SK-N-DZ (cell line): ENCODE results near the gene SPRED2.
A peak's percentile ranks its signal among the peaks of the same experiment; 100 is the strongest.

Experiments
- DNase-seq: peaks from one replicate; pipeline ENCODE4 v3.0.0-alpha.2; 2015; ENCODE audit warnings: low spot score

The SPRED2 gene

GRCh38 chr2:65386989-65387388 lies 45.4 kb downstream of the SPRED2 start:
- no peak for DNase-seq

DNA sequence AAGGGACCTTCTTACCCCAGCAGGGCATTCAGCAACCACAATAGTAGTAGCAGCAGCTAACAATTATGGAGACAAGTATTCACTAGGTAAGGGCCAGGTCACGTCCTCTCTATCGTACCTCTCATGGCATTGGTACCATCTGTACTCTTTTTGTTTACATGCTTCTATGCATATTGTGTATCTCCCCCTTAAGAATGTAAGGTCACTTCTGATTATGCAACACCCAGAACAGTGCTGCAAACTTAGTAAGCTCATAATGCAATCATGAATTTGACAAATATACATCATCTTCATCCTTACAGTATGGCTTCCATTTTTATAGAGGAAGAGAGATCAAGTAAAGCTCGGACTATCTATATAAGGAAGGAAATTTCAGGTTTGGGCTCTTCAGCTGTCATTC lies 46.1 kb downstream of the SPRED2 start:
- no peak for DNase-seq

- no peak for DNase-seq
Measured at GRCh38 chr2:65383541-65384488, 48.6 kb downstream of the SPRED2 start.

DNA sequence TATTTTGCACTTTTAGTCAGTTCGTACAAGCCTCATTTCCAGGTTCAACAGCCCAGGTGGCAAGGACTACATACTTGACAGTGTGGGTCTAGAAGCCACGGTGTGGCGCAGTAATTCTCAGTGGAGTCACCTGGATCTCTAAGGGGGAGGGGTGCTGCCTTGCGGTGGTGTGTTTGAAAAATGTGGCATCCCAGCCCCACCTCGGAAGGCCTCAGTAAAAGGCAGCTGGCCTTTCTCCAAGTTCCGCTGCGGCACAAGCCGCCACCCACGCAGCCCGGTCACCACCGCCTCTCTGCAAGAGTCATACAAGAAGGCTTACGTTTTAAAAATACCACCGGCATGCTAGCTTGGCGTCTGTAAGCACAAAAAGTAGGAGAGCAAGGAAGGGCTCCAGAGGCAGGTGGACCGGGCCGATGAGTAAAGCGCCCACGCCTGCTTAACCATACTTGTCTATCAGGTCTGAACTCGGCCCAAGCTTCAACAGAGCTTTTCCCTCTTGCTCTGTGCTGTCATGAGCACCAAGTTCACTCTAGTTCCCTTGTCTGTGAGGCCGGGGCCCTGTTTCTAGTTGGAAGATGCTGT lies 49.5 kb downstream of the SPRED2 start:
- DNase-seq: peak; percentile 10

GRCh38 chr2:65382323-65382722 lies 50.1 kb downstream of the SPRED2 start:
- DNase-seq: no peak

DNA sequence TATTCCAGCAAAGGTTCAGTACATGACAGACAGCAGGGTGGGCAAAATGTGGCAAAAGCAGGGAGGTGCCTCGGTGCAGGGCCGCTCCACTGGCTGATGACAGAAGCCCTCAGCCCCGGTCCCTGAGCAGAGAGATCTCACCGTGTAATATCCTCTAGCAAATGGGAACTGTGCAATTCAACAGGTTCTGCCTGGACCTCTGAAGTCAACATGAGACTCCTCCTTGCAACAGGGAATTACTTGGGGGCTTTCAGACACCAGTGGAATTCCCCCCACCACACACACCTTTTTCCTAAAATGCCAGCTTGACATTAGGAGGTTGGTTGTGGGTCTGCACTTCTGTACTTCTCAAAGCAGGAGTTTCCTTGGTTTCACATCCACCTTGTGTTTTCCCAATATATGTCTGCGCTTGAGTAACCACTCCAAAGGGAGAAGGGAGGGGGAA lies 50.8 kb downstream of the SPRED2 start:
- no peak for DNase-seq

- no peak for DNase-seq
Measured at GRCh38 chr2:65380255-65380654, 52.1 kb downstream of the SPRED2 start.

GRCh38 chr2:65379721-65380171 lies 52.7 kb downstream of the SPRED2 start:
- DNase-seq: no peak

GRCh38 chr2:65379223-65379622 lies 53.2 kb downstream of the SPRED2 start:
- DNase-seq: no peak

DNA sequence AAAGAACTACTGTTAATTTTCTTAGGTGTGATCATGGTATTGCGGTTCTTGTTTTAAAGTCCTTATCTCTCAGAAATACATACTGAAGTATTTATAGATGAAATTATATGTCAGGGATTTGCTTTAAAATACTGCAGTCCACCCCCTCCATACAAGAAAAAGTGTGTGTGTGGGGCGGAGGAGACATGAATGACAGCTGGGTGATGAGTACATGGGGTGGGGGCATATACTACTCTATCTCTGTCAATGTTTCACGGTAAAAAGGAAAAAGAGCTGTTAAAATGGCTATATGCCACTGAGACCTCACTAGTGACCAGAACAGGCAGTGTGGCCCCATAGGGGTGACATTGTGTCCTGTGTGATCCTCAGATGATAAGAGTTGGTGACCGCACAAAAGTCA lies 54.1 kb downstream of the SPRED2 start:
- DNase-seq: no peak

DNA sequence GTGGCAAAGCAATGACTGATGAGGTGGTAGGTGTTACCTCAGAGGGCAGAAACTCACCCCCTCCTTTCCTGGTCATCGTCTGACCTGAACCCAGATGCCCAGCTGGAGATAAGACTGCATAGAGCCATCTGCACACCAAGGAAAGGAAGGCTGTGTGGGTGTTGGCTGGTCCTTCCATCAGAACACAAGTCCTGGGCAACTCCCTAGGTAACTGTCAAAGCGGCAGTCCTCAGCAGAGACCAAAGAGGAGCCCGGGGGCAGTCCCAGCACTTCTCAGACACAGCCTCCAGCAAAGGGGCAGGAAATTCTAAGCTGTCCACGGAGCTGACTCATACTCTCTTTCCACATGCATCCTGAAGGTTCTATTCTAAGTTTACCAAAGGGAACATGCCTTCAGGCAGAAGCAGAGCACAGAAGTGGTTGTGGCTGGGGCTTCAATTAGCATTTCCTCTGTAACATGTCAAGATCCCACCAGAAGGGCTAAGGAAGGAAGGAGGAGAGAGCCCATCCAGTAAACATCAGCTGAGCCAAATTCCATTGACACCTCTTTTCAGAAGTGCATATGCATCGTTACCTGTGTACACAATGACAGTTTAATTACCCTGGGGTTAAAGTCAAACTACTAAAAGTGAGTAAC lies 54.7 kb downstream of the SPRED2 start:
- no peak for DNase-seq

DNA sequence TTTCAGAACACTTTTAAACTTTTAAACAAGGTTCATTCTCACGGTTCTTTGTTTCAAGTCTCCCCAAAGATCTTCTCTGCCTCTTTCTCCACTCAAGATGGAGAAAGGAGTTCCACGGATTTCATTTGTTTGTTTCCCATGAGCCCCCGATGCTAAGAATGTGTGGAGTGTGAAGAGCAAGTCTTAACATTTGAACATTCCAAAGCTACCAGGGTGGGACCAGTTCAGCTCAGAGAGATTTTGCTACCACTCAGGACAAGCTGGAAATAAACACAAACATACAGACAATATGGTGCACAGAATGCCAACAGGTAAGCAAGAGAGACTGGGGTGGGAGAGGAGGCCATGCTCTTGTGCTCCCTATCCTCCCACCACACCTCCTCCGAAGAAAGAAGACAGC lies 56.7 kb downstream of the SPRED2 start:
- no peak for DNase-seq

DNA sequence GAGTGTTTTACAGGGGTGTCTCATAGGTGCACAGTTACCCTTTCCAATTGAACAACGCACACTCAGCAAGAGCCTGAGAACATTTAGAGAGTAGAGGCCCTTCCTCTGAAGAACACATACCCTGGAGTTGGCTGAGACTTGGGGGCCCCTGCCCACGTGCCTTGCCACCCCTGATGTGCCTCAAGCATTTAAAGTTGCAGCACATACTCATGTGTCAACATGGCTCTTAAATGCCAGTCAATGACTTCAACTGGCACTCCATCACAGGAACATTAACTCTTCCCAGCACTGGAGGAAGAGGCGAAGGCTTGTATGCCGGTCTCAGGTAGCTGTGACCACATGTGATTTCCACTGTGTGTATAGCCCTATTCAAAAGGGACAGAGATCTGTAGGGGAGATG lies 57.4 kb downstream of the SPRED2 start:
- DNase-seq: no peak

GRCh38 chr2:65374575-65374974 lies 57.8 kb downstream of the SPRED2 start:
- DNase-seq: no peak

DNA sequence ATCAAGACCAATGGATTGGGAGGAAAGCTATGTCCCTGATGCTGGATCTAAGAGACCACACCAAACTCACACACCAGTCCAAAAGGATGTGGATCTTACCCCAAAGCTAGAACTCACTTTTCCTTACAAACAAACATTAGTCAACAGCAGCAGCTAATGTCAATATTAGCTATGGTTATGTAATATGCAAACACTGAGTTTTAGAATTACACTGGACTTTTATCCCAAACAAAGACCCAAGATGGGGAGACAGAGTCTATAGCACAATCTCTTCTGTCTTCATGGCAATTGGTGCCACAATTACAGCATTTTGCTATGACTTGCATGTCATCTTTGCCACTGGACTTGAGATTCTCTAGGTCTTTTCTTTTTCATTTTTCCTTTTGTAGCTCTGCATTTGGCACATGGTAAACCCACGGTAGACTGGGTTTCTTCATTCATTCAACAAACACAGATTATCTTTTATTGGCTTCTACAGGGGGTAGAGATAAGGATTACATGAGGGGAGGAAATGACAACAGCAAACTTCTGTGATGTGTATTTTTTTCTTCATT lies 59.0 kb downstream of the SPRED2 start:
- no peak for DNase-seq

GRCh38 chr2:65372619-65373018 lies 59.8 kb downstream of the SPRED2 start:
- DNase-seq: no peak

DNA sequence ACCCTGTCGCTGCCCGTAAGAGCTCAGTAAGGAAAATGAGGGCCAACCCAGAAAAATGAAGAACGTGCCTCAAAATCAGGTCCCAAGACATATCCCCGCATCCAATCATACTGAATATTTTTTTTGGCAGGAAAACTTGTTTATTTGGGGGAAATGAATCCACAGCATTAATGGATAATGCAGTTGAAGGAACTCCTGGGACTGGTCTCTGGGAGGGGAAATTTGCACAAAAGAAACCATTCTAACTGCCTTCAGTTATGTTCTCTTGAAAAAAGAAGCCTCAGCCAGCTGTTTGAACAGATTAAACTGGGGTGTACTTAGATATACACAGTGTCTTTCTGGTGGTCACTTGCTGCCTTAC lies 61.3 kb downstream of the SPRED2 start:
- no peak for DNase-seq

- DNase-seq: peak; percentile 23
Measured at GRCh38 chr2:65370387-65371073, 61.9 kb downstream of the SPRED2 start.

DNA sequence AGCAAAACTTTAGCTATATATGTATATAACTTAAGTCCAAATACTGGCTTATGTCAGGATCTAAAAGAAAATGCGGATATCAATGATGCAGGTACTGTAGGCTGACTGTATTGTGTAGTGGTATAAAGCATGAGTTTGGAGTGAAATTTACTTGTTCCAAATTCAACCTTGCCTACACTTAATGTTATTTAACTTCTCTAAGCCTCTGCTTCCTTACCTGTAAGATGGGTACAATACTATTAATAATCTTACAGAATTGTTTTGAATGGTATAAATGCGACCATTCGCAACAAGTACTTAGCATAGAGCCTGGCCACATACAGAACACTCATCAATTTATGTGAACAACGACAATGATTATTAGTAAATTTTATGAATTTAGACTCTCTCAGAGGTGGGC lies 62.4 kb downstream of the SPRED2 start:
- DNase-seq: no peak

DNA sequence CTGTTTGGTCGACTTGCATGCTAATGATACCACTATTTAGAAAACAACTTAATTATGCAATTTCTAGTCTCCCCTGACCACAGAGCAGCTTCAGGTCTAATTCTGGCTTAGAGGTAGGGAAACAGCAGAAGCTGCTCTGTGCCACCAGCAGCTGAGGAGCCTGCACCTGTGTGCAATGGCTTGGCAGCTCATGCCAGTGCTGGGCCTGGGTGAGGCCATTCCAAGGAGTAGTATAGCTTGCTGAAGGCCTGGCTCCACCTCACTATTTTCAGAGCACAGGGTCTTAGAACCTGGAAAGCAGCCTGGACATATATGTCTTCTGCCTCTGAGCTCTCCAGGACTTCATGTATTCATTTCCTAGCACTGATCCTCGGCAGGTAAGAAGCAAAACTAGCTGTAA lies 62.8 kb downstream of the SPRED2 start:
- no peak for DNase-seq

GRCh38 chr2:65368468-65368867 lies 63.9 kb downstream of the SPRED2 start:
- DNase-seq: no peak

DNA sequence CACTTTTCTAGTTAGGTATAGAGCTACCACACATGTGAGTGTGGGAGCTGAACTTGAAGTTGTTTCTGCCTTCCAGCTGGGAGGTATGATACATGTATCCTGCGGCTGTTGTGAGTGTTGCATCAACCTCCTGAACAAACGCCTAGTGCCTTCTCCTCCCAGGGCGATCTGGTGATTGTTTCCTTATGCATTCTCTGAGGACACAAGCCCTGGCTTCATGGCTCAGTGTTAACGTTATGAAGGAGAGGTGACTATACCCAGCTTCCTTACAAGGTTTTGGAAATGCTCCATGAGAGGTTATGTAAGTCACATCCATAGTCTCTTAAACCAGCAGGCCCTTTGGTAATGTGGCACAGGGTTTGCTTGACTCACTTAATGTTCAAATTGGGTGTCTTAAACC lies 64.9 kb downstream of the SPRED2 start:
- DNase-seq: no peak
